ENCODE measurements around the gene IGFBP5.

The IGFBP5 gene

GRCh38 chr2:216695401-216695821 lies at the start of gene IGFBP5:
IGFBP5 (minus strand) TSS chr2:216695549; CDS start chr2:216694775, 774 bp downstream.
- DNase-seq (ENCODE audit: low read depth) = no peak

DNA sequence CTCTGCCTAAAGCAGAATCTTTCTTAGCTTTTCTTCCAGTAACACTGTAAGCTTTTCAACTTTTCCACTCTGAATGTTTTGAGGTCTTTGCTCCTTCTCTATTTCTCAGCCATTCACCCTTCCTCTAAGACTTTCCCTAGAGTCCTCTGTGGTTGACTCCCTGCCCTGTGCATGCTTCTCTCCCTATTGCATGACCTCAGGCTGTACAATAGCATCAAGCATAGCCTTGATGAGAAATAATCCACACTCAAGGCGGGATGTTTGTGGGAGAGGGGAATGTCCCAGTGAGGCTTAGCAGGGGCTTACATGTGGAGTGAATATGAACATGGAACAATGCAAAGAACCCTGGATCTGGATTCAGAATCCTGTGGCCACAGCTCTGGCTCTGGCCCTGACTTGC lies 48.4 kb upstream of the IGFBP5 start:
- no peak for DNase-seq (ENCODE audit: low read depth)

- no peak for DNase-seq (ENCODE audit: low read depth)
These were observed 47.1 kb upstream of the IGFBP5 start for GRCh38 chr2:216742411-216742810.

DNA sequence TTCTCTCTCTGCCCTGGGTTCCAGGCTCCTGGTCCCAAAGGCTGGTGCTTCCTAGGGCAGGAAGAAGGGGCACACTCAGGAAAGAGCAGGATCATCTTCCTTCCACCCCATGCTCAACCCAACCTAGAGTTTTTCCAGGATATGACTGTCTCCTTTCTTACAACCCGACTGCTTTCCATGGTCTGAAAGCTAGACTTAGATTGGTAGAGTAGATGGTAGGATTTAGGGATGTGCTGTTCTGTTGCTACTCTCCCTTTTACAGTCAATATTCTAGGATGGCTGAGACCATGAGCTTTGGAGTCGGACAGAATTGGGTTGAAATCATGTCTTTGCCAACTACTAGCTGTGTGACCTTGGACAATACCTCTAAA lies 45.9 kb upstream of the IGFBP5 start:
- DNase-seq (ENCODE audit: low read depth) = no peak

- DNase-seq (ENCODE audit: low read depth) = no peak
These were observed 45.3 kb upstream of the IGFBP5 start for GRCh38 chr2:216740557-216741222.

DNA sequence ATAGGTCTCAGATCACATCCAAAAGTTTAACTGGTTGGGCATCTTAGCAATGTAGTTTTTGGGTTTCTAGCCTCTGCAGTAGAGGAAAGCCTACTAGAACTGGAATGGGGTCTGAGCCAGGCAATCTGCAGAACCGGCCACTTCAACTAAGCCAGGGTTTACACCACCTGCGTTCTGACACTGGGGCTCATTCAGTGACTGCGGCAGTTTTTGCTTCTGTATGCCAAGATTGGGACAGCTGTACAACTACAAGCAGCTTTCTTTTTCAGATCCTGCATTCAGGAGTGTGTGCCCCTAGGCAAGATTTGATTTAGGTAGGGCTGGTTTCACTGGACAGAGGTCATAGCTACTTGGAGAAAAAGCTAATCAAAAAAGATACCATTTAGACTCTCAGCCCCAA lies 43.7 kb upstream of the IGFBP5 start:
- DNase-seq (ENCODE audit: low read depth) = no peak

- DNase-seq (ENCODE audit: low read depth) = no peak
These were observed 42.3 kb upstream of the IGFBP5 start for GRCh38 chr2:216737676-216738075.

DNA sequence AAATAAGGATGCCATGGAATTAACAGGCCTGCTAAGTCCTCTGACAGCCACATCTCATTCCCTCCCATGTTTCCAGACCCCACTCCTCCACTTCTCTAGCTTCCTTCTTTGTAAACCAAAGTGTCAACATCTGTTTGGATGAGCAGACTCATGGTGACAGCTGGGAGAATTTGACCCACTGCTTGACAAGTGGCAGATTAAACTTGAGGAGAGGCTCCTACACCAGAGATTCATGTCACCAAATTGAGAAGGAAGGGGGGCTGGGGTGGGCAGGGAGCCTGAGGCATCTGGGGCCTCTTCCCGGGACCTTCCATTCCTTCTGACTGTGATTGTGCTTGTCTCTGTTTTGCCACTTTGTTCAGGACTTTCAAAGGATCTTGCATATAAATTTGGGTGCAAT lies 41.0 kb upstream of the IGFBP5 start:
- no peak for DNase-seq (ENCODE audit: low read depth)

DNA sequence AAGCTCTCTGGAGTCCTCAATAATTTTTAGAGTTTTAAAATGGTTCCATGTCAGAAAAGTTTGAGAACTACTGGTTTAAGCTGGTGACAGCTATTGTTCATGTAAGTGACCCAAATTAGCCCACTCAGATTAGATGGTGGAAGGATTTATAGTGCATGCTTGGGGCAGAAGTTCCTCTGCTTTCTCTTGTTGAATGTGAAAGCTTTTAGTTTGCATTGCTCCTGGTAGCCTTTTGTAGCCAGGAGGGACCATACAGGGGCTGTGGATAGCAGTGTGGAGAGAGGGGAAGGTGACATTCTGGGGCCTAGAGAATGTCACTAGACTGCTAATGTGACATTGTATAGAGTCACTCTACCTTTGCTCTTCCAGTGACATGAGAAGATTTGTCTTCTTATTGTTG lies 40.3 kb upstream of the IGFBP5 start:
- DNase-seq (ENCODE audit: low read depth) = no peak

DNA sequence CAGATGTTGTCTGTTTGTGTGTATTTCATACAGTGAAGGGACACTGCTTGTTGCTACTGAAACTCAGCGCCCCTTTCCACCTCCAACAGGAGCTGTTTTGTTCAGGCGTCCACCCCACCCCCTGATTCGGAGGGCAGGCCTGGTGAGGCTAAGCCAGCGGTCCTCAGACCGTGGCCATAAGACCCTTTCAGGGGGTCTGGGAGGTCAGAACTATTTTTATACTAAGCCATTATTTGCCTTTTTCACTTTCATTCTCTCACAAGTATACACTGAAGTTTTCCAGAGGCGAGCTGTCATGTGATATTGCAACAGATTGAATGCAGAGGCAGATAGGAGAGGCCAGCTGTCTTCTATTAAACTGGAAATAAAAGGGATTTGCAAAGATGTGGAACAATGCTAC lies 39.7 kb upstream of the IGFBP5 start:
- no peak for DNase-seq (ENCODE audit: low read depth)

DNA sequence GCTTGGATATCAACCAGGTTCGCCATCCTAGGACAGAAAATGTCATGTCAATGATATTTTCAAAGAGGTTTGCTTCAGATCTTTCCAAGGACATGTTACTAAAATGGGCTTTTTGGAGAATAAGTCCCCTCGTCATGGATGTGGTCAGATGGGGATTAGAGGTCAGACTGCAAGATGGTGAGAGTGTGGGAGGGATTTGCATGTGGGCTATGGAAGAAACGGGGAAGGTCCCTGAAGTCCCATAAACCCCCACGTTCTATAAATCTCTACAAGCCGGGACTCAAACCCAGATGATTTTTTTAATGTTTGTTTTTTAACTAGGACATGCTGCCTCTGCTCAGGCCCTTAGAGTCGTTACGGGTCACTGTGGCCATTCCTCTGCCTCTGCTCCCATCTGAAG lies 37.7 kb upstream of the IGFBP5 start:
- no peak for DNase-seq (ENCODE audit: low read depth)

GRCh38 chr2:216732334-216732733 lies 37.0 kb upstream of the IGFBP5 start:
- no peak for DNase-seq (ENCODE audit: low read depth)

DNA sequence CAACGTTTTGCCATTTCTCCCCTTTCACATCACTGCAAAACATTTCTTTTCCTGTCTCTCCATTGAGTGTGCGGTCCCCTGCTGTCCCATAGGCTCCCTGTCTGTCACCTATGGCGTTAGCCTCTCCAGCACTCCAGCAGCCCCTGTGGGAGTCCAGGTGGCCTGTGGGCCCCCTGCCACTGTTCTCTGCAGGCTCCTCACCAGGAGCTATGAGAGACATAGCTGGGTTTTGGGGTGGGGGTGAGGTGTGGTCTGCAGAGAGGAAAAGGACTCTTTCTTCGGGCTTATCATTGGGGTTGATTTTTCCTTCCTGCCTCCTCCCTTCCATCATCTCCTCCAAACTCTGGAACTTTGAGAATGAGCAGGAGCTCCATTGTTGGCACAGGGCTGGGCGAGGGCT lies 36.1 kb upstream of the IGFBP5 start:
- DNase-seq (ENCODE audit: low read depth) = no peak

- DNase-seq (ENCODE audit: low read depth) = no peak
These were observed 35.5 kb upstream of the IGFBP5 start for GRCh38 chr2:216730871-216731270.

DNA sequence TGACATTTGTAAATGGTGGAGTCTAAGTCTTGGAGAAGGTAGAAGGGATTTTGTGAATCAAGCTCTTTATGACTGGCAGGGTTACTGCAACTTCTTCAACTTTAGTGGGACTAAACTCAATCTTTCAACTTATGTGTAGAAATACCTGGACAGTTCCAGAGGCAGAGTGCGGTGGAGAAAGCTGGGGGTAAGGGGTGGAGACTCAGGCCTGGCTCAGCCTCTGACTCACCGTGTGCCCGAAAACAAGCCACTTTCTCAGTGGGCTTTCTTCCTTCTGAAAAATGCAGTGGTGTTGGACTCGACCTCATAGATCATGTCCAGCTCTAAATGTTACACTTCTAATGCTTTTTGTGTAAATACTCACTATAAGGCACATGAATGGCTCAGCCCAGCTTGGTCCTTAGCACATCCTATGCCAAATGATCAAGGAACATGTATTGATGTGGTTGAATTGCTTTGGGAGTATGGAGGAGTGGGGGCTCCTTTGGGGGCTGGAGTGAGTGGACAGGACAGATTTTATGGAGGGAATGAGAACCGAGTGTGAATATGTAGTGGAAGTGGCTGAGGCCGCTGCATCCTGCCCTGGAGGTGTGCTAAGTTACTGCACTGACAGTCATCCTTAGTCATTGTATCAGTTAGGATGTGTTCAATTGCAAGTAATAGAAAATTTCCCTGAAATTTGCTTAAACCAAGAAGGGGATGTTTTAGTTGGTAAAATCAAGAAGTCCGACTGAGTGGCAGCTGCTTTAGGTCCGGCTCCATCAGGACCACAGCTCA lies 32.2 kb upstream of the IGFBP5 start:
- no peak for DNase-seq (ENCODE audit: low read depth)

- DNase-seq (ENCODE audit: low read depth) = no peak
These were observed 28.8 kb upstream of the IGFBP5 start for GRCh38 chr2:216724190-216724589.

DNA sequence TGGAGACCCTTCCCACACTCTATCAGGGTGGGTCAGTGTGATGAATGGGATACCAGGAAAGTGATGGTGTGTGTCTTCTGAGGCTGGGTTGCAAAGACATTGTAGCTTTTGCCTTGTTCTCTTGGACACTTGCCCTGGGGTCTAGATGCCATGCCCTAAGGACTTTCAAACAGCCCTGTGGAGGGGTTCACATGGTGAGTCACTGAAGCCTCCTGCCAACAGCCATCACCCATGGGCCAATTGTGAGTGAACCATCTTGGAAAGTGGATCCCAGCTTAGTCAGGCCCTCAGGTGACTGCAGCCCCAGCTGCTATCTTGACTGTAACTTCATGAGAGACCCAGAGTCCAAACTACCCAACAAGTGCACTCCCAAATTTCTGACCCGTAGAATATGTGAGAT lies 25.8 kb upstream of the IGFBP5 start:
- DNase-seq (ENCODE audit: low read depth) = no peak

GRCh38 chr2:216720722-216721121 lies 25.4 kb upstream of the IGFBP5 start:
- DNase-seq (ENCODE audit: low read depth) = no peak

DNA sequence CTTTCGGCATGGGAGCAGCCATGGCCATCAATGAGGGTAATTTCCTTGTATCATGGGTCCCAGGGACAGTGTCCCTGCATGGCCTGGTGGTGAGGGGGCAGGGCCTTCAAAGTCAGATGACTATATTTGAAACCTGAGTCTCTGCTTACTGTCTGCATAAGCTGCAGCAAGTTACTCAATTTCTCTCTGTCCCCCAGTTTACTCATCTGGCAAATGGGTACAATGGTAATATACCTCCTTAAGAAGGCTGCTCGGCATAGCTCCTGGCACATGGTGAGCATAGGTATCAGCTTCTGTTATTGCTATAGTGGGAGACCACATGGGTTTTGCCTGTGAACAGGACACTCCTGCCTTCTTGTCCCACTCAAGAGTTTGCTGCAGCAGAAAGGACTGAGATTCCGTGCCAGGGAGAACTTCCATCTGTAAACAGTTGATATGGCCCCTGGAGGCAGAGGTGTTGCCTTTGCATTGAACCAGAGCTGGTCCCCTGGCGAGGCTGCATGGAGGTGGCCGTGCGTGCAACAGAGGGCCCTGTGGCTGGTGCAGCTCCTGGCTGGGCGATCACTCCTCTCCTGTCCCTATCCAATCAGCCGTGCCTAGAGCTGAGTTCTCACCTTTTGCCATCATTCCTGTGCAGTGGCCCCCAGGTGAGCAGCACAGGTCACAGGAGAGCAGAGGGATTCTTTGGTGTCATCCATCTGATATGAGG lies 22.7 kb upstream of the IGFBP5 start:
- no peak for DNase-seq (ENCODE audit: low read depth)

DNA sequence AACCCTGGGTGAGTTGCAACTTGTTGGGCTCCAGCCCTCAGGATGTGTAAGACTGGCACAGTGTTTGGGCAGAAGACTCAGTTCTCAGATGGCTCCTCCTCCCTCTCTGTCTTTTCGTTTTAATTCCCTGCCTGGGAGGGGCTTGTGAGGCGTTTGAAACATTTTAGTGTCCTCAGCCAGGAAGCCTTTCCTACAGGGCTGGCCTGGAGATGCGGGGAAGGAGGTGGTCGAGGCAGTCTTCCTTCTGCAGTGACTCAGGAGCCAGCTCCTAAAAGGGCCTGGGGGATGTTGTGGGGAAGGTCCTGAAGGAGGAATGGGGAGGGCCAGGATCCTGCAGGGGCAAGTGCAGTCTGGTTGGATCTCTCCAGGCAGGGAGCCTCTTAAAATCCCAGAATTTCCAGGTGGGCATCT lies 22.1 kb upstream of the IGFBP5 start:
- no peak for DNase-seq (ENCODE audit: low read depth)

- no peak for DNase-seq (ENCODE audit: low read depth)
These were observed 20.8 kb upstream of the IGFBP5 start for GRCh38 chr2:216716109-216716508.

GRCh38 chr2:216715402-216715974 lies 20.1 kb upstream of the IGFBP5 start:
- no peak for DNase-seq (ENCODE audit: low read depth)

DNA sequence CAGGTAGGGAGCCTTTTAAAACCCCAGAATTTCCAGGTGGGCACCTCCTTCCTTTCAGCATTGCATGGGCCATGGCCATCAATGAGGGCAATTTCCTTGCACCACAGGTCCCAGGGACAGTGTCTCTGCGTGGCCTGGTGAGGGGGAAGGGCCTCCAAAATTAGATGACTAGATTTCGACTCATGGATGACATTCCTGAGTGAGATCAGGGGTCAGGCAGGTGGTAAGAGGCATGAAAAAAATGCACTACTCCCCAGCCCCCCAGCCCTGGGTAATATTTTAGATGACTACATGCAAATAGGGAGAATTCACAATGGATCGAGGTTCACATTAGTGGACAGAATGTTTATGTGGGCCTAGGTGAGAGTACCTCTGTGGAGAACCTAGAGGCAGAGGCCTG lies 19.0 kb upstream of the IGFBP5 start:
- no peak for DNase-seq (ENCODE audit: low read depth)

Data from stimulated activated CD4-positive, alpha-beta T cell treated with anti-CD3 and anti-CD28 coated beads, Interleukin-2, amount 100 ng/mL, for 4 hours (primary cell).